Activated T-cell treated with anti-CD3 and anti-CD28 coated beads, Interleukin-2, amount 50 U/mL, for 48 hours (primary cell): Measurements from ENCODE around the gene SPACA1.
A peak's percentile ranks its signal among the peaks of the same experiment; 100 is the strongest.
"Not testable (repeated sequence)": the region's sequence is repeated elsewhere in the genome, so short reads cannot be mapped to it uniquely, and the experiment has no call there.

ENCODE experiments used
- DNase-seq, 2 experiments: peaks; one replicate each; pipeline ENCODE4 v3.0.0-alpha.2; 2020

The SPACA1 gene, protein sequence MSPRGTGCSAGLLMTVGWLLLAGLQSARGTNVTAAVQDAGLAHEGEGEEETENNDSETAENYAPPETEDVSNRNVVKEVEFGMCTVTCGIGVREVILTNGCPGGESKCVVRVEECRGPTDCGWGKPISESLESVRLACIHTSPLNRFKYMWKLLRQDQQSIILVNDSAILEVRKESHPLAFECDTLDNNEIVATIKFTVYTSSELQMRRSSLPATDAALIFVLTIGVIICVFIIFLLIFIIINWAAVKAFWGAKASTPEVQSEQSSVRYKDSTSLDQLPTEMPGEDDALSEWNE

DNA sequence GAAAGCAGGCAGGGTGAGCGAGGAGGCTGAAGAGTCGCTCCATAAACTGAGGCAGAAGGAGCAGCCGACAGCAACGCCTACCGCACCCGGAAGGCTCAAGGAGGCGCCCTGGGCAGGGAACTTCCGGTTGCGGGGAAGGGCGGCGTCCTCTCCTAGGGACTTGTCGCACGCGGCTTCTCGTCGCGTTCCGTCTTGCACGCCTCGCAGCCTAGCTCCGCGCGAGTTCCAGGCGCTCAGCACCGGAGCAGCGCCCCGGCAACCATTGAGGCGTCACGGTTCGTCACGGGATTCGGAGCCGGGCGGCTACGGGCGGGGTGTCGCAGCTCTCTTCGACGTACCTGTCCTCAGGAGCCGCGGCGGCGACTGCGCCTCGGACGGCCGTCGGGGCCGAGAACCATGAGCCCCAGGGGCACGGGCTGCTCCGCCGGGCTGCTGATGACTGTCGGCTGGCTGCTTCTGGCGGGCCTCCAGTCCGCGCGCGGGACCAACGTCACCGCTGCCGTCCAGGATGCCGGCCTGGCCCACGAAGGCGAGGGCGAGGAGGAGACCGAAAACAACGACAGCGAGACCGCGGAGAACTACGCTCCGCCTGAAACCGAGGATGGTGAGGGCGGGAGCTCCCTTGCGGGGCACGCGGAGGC is at the start of gene SPACA1:
Gene SPACA1 (plus strand): TSS at position 332 of the 641 bp plus-strand sequence. CDS start 65 bp downstream, at position 397.
- no peak for DNase-seq

DNA sequence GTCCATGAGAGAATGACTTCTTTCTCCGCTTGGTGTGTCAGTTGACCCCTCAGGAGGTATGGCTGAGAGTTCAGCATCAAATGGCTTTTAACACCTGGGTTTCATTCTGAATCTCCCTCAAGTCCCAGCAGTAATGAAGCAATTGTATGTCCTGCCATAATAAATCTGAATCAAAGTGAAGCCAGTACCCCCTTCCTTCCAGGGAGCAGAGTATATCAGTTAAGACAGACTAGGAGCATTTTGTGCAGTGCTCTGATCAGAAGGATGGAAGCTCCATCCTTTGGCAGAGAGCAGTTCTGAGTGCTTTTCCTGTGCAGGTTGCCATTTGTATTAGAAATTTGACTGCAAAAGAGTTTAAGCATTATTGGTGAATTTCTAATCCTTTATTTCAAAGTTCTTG is 46.9 kb upstream of the SPACA1 start:
- no peak for DNase-seq

DNA sequence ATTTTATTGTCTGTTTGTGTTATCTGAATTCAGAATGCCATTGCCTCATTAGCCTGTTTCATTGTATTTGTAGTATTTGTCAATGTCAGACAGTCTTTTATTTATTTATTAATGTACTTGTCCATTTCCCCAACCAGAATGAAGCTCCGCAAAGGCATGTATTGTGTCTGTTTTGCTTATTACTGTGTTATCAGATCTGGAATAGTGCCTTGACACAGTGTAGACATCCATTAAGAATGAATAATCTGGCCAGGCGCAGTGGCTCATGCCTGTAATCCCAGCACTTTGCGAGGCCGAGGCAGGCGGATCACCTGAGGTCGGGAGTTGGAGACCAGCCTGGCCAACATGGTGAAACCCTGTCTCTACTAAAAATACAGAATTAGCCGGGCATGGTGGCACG is 46.4 kb upstream of the SPACA1 start:
- not testable (repeated sequence) for DNase-seq

DNA sequence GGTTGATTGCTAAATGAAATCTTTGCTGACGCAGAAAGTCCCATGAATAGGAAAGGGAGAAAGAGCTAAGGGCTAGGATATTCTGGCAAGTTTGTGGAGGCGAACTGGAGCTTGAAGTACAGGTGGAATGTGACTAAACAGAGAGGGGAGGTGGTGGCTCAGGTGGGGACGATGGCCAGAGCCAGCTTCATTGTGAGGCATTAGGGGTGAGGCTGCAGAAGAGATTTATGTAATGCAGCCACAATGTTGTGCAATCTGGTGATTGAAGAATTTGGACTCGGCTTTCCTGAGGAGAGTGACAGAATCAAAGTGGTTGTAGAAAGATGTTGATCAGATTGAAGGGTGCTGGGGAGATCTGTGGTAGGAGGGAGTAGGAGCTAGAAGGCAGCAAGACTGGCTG is 42.9 kb upstream of the SPACA1 start:
- no peak for DNase-seq

DNA sequence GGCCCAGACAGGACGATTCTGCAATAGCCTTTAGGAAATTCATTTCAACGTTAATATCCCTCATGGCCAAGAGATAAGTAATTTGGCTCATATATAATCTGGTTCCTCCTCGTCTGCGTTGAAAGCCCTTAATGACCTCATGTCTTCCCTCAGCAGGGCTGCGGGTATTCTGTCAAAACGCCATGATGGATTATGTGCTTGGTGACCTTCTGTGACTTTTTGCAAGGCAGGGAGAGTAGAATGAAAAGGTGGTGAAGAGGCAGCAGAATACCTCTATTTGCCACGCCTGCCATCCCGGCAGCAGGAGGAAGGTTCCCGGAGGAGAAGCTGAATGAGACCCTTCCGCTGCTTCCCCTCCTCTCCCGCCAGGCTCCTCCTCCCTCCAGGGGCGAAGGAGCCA is 41.1 kb upstream of the SPACA1 start:
- no peak for DNase-seq

DNA sequence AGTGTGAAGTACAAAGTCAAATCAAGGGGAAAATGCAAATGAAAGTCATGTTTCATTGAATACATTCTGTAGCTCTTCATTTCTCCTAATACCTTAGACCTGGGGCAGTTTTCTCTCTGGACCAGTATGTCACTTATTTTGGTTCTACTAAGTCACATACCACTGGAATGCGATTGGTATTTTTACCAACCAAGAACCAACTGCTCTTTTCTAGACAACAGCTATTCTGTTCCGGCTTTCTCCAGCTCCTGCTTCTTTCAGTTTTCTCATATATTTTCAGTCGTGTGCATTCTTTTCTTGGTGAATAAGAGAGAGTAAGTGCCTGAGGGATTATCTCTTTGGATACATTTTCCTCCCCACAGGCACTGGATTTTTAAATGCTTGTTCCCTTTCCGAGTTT is 39.2 kb upstream of the SPACA1 start:
- no peak for DNase-seq

DNA sequence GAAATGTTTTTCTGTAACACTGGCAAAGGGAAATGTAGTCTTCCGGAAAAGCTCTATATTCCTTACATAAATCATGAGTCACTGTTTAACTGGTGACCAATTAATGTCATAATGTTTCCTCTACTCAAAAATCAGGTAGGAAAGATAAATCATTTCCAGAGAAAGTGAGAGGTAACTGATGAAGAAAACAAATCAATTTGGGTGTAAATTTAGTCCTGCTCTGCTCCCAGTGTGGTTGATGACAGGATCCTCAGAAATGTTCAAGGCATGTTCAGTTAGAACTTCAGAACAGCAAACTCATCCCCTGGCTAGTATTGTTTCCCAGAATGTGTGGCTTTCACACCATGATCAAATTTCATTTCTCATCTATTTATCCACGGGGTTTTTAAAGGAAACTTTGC is 38.8 kb upstream of the SPACA1 start:
- no peak for DNase-seq

DNA sequence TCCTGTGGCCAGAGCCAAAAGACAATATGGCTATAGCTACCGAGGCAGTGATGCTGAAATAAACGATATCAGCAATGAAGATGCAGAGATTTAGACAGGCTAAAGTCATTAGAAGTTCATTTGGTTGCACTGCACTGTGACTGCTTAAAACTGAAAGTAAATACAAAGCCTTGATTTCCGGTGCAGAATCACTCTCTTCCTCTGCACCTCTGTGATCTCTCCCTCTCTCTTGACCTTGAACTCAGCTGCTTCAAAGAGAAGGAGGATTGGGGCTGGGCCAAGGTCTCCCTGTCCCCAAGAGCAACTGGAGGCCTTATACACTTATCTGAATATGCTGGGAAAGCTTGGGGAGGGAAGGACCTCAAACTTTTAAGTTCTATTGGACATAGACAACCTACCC is 34.6 kb upstream of the SPACA1 start:
- peak; percentile 17 to 21 for DNase-seq

DNA sequence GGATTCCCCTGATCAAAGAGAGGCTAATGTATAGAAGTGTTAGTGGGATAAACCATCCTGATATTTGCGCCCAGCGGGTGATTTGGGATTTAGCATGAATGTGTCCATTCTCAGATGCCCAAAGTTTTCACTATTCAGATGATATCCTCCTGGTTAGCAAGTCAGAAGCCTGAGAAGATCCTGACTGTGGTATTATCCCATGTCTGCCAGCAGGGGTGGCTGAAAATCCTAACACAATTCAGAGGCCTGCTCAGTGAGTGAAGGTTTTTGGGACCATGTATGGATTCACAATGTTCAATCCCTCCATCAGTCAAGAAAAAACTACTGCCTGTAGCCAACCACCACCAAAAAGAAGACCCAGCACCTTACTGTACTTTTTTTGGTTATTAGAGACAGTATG is 34.1 kb upstream of the SPACA1 start:
- DNase-seq, result no peak

DNA sequence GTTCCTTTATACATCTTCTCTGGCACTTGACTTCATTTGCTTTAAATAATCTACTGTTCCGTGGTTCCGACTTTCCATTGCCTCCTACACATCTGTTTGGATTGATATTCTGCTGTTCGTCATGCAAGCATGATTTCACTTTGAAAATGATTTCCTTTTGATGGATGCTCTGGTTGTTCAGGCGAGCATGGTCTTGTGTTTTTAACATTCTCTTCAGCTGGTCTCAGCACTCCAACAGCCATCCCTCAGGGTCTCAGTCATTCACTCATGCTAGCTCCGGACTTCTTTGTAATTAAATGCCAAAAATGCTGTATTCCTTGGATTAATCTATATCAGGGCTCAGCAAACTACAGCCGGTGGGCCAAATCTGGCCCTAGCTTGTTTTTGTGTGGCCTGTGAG is 27.2 kb upstream of the SPACA1 start:
- DNase-seq, result no peak

DNA sequence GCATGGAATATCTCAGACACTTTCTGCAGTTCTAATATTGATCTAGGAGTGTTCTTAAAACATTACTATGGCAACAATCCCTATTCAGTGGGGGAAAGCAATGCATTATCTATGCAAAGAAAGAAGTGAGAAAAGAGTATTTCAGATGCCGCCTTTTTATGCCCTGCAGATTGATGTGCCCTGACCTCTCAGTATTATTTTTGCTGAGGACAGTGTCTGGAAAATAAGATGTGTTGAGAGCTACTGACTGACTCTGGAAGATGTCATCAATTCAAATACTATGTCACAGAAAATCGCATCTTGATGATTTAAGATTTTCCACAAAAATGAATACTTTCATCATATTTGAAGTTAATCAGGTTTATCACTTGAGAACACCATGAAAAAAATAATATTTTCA is 22.9 kb upstream of the SPACA1 start:
- DNase-seq, result no peak

DNA sequence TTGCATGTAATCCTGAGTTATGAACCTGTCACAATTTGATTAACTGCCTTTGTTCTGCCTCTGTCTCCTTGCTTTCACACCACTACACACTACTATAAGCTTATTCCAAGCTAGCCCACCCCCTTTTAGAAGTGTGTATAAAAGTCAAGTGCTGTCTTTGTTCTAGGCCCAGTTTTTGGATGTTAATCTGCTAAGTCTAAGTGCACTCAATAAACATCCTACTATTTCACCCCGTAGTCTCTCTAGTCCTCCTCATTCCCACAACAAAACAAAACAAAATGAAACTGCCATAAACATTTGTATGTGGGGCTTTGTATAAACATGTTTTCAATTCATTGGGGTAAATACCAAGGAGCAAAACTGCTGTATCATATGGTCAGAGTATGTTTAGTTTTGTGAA is 16.1 kb upstream of the SPACA1 start:
- no peak for DNase-seq

DNA sequence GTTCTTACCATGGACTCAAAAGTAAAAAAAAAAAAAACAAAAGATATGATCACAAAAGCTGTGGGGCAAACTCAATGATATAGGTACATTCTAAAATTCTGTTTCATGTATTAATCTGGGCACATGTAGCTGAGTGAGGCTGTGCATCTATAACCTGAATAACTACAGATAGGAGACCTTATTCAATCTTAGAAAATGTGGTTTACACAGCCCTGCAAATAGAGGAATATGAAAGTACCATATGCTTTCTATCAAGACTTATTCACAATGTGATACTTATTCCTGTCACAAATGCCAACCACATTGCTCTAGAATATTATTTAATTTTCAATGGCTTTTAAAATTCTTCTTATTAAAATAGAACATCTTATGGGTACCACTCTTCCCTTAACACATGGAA is 3.1 kb upstream of the SPACA1 start:
- DNase-seq, result no peak

DNA sequence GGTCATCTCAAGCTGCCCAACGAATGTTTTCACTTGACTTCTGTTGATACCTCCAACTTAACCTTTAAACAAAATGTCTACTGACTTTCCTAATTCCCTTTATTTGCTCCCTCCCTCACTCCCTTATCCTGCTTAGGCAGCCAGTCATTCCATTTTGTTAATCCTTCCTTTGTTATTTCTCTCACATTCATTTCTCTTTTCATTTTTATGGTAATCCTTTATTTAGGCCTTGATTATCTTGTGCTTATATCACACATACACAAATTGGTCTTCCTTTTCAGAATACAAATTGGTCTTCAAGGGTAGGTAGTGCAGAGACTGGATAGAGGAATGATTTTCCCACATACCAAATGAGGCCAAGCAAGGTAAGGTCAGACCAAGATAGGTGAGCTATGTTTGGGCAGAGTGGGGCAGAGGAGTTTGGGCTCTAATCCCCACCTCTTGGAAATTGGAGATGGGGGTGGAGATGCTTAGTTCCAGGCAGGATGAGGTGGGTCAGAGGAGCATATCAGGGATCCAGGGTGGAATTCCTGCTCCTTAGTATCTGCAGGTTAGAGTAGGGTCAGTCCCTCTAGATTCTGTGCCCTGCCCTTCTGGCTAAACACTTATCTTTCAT is 2.0 kb upstream of the SPACA1 start:
- no peak for DNase-seq

DNA sequence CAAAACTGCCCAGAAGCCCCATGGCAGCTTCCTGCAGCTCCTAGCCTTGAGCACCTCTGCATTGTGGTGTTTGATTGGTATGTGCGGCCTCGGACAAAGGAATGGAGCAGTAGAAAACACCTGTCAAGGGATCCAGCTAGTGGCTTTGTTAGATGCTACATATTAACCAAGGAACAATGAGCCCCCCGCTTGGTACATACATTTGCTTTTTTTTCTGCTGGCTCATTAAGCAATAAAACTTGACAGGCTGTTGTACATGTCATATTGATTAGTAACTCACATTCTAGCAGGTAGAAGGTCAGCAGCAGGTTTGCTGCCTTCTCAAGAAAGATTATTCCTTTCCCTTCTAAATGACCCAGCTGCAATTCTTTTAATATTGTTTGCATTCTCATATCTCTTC is 937 bp downstream of the SPACA1 start:
- no peak for DNase-seq

DNA sequence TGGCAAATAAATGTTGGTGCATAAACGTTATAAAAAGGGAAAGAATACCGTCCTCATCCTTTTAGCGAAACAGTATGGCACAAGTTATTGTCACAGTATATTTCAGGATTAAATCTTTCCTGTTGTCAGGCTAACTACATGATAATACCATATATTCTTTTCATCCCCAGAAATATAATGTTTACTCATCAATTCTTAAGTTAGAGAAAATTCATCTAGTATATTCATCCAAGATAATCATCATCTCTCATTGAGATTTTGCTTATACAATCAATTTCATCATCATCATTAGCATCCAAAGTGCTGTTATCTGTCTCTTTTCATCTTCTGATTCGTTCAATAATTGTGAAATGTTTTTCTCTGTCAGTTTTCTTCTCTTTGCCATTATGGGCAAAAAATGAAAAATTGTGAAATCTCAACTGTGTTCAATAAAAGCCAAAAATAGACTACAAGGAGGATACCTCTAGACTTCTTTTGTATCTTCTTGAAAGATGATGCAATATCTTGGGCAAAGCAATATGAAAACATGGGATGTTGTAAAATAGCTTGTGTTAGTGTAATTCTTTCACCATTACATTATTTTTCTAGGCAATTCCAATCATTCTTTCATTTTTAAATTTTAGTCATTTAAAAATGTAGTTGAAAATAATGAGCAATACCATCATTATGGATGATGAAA is 2.6 kb downstream of the SPACA1 start:
- DNase-seq, result no peak

DNA sequence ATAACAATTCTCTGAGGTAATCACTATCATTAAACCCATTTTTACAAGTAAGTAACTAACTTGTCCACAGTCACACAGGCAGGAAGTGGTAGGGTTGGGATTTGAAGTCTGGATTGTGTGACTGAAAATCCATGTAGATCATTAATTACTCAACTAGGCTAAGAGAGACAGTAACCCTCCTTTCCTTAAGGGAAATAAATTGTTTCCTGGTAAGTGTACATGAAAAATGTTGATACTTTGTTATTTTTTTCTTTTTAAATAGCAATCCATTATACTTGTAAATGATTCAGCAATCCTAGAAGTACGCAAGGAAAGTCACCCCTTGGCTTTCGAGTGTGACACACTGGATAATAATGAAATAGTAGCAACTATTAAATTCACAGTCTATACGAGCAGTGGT is 11.6 kb downstream of the SPACA1 start:
- DNase-seq, result no peak

DNA sequence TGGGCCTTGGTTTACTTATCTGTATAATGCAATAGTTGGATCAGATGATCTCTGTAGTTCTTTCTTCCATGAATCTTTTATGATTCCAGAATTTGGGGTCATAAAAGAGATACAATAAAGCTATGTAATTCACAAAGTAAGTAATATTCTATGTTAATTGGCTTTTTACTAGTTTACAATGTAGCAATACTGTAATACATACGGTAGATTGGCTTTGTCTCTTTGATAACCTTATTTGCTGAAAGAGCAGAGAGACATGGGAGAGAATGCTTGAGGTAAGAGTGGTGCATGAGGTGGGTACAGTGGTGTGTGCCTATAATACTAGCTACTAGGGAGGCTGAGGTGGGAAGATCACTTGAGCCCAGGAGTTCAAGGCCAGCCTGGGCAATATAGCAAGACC is 14.7 kb downstream of the SPACA1 start:
- DNase-seq, result no peak

DNA sequence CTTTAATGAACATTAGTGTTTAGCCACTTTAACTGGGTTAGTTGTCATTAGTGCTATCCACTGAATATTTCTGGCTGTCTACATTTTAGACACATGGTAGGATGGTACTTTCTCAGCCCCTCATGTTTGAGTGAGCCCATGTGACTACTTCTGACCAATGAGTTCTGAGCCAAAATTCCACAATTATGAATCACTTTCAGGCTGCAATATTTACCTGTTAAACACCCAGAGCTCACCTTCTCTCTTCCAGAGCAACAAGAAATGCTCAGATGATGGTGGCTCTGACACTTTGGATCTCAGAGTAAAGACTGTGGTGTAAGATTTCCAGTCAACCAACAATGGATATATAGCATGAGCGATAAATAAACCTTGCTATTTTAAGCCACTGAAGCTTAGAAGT is 24.8 kb downstream of the SPACA1 start:
- no peak for DNase-seq

DNA sequence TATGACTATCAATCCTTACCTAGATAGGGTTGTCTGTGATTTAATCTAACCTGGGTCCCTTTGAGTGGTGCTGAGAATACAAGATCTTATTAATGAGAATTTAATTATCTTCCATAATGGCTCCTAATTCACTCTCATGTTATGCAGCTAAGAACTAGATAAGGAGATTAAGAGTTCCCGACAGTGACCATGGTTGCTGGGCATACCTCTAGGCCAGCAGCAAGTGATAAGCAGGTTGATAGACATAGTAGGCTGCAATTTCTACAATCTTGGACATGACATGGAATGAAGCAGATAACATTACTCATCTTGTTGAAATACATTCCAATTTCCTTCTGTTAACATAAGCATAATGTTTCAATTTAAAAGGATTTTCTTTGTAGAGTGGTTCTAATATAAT is 27.1 kb downstream of the SPACA1 start:
- DNase-seq, result no peak

DNA sequence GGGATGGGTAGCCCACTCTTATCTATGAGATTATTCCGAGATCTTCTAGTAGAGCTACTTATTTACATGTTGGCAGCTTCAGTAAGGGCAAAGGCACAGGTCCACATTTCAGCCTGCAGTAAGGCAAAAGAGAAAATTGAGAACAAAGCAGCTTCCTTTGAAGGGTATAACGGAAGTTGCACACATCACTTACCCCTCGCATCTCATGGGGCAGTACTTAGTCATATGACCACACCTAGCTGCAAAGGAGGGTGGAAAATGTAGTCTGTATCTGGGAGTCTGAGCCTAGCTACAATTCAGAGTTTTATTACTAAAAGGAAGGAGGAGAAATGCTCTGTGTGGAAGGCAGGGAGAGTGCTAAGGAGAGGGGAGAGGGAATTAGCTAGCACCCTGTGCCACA is 29.7 kb downstream of the SPACA1 start:
- no peak for DNase-seq

DNA sequence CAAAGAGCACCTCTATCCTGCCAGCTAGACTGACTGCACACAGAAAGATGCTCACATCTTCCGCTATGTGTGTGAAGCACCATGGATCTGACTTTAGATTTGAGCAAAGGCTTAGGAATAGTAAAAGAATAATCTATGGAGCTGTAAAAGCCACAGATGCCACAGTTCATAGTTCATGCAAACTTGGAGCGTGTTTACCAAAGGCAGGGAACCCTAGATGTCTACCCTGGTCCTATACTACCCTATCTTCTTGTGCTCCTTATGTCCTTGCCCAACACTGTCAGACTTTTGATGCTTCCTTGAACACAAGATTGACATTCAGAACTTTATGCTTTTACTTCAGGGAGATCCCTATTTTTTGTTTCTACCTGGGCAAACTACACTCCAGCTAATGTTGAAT is 39.2 kb downstream of the SPACA1 start:
- no peak for DNase-seq

DNA sequence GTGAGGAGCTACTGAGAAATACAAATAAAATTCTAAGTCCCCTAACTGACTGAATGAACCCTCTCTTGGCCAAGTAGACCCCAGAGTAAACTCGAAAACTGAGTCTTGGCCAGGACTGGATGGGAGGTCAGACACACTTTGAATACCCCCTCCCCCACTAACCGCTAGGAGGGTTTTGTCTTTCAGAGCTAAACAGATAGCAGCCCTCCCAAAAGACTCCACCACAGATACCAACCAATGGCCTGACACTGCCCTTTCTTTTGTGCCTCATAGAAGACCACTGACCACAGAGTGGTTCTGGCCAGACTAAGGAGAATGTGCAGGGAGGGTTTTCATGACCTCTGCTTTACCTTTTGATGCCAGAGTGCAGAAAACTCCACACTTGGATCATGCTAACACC is 42.1 kb downstream of the SPACA1 start:
- DNase-seq, result no peak

DNA sequence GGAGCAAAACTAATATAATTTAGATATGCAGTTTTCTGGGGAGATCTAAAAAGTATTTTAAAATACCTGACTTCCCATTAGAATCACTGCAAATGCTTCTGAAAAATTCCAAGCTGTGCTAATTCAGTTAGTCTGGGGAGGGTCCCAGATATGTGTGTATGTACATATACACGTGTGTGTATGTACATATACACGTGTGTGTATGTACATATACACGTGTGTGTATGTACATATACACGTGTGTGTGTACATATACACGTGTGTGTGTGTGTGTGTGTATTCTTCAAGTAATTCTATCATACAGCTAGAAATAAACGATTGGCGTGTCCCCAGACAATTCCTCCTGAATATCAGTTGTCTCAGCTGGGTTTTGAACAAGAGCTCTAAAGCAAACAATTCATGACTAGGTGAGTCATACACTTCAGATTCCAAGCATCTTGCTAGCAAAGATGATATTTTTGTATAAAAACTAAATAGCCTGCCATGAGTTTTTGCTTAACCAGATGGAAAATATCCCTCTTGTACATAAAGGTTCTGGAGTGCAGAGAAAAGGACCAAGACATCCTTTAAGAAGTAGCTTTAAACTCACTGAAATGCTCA is 58.2 kb downstream of the SPACA1 start:
- no peak for DNase-seq
